HG03108 (cell line): ENCODE measurements around the gene FGF3.

Experiments used
- ATAC-seq: cut with Tn5 transposase; IDR thresholded peaks from one replicate; pipeline ENCODE4 v1.9.1; 2021; ENCODE audit warnings: moderate library complexity; ENCODE audit not compliant: unreplicated experiment

The FGF3 gene

GRCh38 chr11:69818603-69819441 is at the start of gene FGF3:
FGF3 (minus strand) TSS chr11:69819416; CDS start chr11:69818933, 483 bp downstream.
- no peak for ATAC-seq

GRCh38 chr11:69868871-69869270 is 49.7 kb upstream of the FGF3 start:
- ATAC-seq, result no peak

GRCh38 chr11:69868006-69868810 is 49.0 kb upstream of the FGF3 start:
- no peak for ATAC-seq

GRCh38 chr11:69867076-69868005 is 48.1 kb upstream of the FGF3 start:
- ATAC-seq, result no peak

GRCh38 chr11:69866648-69867047 is 47.4 kb upstream of the FGF3 start:
- no peak for ATAC-seq

GRCh38 chr11:69865707-69866106 is 46.5 kb upstream of the FGF3 start:
- no peak for ATAC-seq

- no peak for ATAC-seq
Observed at GRCh38 chr11:69864686-69865661, 45.8 kb upstream of the FGF3 start.

GRCh38 chr11:69863544-69864200 is 44.5 kb upstream of the FGF3 start:
- no peak for ATAC-seq

GRCh38 chr11:69862797-69863543 is 43.8 kb upstream of the FGF3 start:
- ATAC-seq, result no peak

GRCh38 chr11:69862331-69862771 is 43.1 kb upstream of the FGF3 start:
- ATAC-seq, result no peak

GRCh38 chr11:69861901-69862300 is 42.7 kb upstream of the FGF3 start:
- ATAC-seq, result no peak

GRCh38 chr11:69860796-69861445 is 41.7 kb upstream of the FGF3 start:
- ATAC-seq, result no peak

GRCh38 chr11:69860244-69860643 is 41.0 kb upstream of the FGF3 start:
- no peak for ATAC-seq

GRCh38 chr11:69859275-69859934 is 40.2 kb upstream of the FGF3 start:
- no peak for ATAC-seq

- no peak for ATAC-seq
Observed at GRCh38 chr11:69855421-69855820, 36.2 kb upstream of the FGF3 start.

GRCh38 chr11:69854713-69855112 is 35.5 kb upstream of the FGF3 start:
- no peak for ATAC-seq

GRCh38 chr11:69852056-69852455 is 32.8 kb upstream of the FGF3 start:
- no peak for ATAC-seq
